SU-DHL-6 (cell line): ENCODE data around the gene ENDOV.

Experiments
- CTCF ChIP-seq: fragments of 200-600 bp; sonication (generic); IDR thresholded peaks from one replicate; pipeline ENCODE4 v1.5.1; 2017; ENCODE audit warnings: antibody characterized with exemption, mild to moderate bottlenecking, low read length, moderate library complexity; ENCODE audit not compliant: insufficient read depth, poor library complexity, severe bottlenecking
- EZH2phosphoT487 ChIP-seq: fragments of 200-600 bp; sonication (generic), shearing (Covaris generic); conservative IDR thresholded peaks from 2 replicates; pipeline ENCODE4 v1.6.1; 2018; ENCODE audit warnings: mild to moderate bottlenecking, antibody characterized with exemption, low read length, moderate library complexity, mixed read lengths

- TF ChIP-seq CTCF = no peak
- TF ChIP-seq EZH2phosphoT487 = no peak
Observed at GRCh38 chr17:80421381-80422090, 6.6 kb downstream of the ENDOV start.
